K562 (cell line): Measurements from ENCODE around the gene AP1G2. TPM values are rescaled to one million over a fixed set of nuclear protein-coding genes. Genes with fewer than 3 reads are reported as not detected.

Experiments
- BRF1 ChIP-seq: IDR thresholded peaks from 3 replicates; pipeline ENCODE4 v1.6.1; 2011; ENCODE audit warnings: borderline replicate concordance, mild to moderate bottlenecking; ENCODE audit not compliant: insufficient read length; ENCODE audit errors: extremely low read depth
- CTBP1 ChIP-seq: fragments of 450-650 bp; IDR thresholded peaks from 2 replicates; pipeline ENCODE4 v1.6.1; 2016; ENCODE audit warnings: borderline replicate concordance
- HMGN3 ChIP-seq: IDR thresholded peaks from 2 replicates; pipeline ENCODE4 v1.6.1; 2011; ENCODE audit warnings: borderline replicate concordance, low read depth, mild to moderate bottlenecking, mixed read lengths, low read length; ENCODE audit not compliant: insufficient read length; ENCODE audit errors: extremely low read depth
- HNRNPK ChIP-seq: fragments of 200-400 bp; formaldehyde crosslinking; IDR thresholded peaks from one replicate; pipeline ENCODE4 v1.6.1; 2018; ENCODE audit warnings: mild to moderate bottlenecking, low read depth, low read length; ENCODE audit not compliant: poor library complexity, severe bottlenecking
- KDM4B ChIP-seq, 2 experiments: fragments of 450-650 bp in 1 of 2; sonication (generic) in 1 of 2; IDR thresholded peaks; 2 replicates each; pipeline ENCODE4 v1.6.1; 2016 to 2017; ENCODE audit warnings: borderline replicate concordance in 2 of 2, antibody characterized with exemption in 1 of 2, low read depth in 1 of 2, mild to moderate bottlenecking in 1 of 2
- KLF13 ChIP-seq: fragments of 450-650 bp; IDR thresholded peaks from 2 replicates; pipeline ENCODE4 v1.6.1; 2016; ENCODE audit warnings: missing genetic modification characterization, low read depth, mild to moderate bottlenecking, missing compliant biosample characterization, moderate library complexity, borderline replicate concordance
- MCM3 ChIP-seq: fragments of 450-650 bp; IDR thresholded peaks from 2 replicates; pipeline ENCODE4 v1.6.1; 2016
- MEF2D ChIP-seq: conservative IDR thresholded peaks from 2 replicates; pipeline ENCODE4 v1.6.1; 2016; ENCODE audit warnings: low read depth, missing genetic modification characterization, missing compliant biosample characterization
- NCOA4 ChIP-seq: fragments of 450-650 bp; IDR thresholded peaks from 2 replicates; pipeline ENCODE4 v1.6.1; 2018; ENCODE audit warnings: mild to moderate bottlenecking; ENCODE audit not compliant: partially characterized antibody
- NR2F6 ChIP-seq: fragments of 450-650 bp; formaldehyde crosslinking; IDR thresholded peaks from 2 replicates; pipeline ENCODE4 v1.4.0; 2020; ENCODE audit warnings: mild to moderate bottlenecking
- ZNF165 ChIP-seq: fragments of 250-450 bp; sonication (Bioruptor Pico); IDR thresholded peaks from 2 replicates; pipeline ENCODE4 v1.4.0; 2020; ENCODE audit warnings: borderline replicate concordance
- ZNF239 ChIP-seq: fragments of 250-450 bp; sonication (Bioruptor Pico); IDR thresholded peaks from 2 replicates; pipeline ENCODE4 v1.4.0; 2020; ENCODE audit warnings: mild to moderate bottlenecking
- ZNF77 ChIP-seq: fragments of 250-450 bp; sonication (Bioruptor Pico); IDR thresholded peaks from 2 replicates; pipeline ENCODE4 v1.5.0; 2020
- polyA plus RNA-seq, 8 experiments: library from polyadenylated mRNA; depleted of rRNA in 4 of 8; stranded (reverse) in 5 of 8; unstranded in 3 of 8; fragments of >200 nt; fragmentation: Nextera tagmentation in 2 of 8; fragmentation: Illumina TruSeq in 1 of 8; extraction: Ambion mirVana in 2 of 8; extraction: Trizol in 1 of 8; gene quantifications; 2 replicates each; pipeline versions ENCODE4 v1.2.1 to v1.2.3, GENCODE V29; 2011 to 2014; ENCODE audit warnings: inconsistent platforms in 1 of 8, missing spikeins in 1 of 8
- total RNA-seq, 7 experiments: library from RNA; depleted of rRNA in 6 of 7; stranded (reverse); fragments of >200 nt in 6 of 7; fragmentation: Illumina TruSeq in 2 of 7; extraction: Trizol in 2 of 7; gene quantifications; 2 replicates each; pipeline versions ENCODE4 v1.2.1 to v1.2.3, GENCODE V29; 2011 to 2021; ENCODE audit warnings: low replicate concordance in 1 of 7
- TF ChIP-seq, protein P1 (sequence below): sonication (generic); formaldehyde crosslinking; IDR thresholded peaks from 2 replicates; pipeline ENCODE4 v1.8.1; 2022; ENCODE audit warnings: missing genetic modification reagents
- TF ChIP-seq, protein P2 (sequence below): fragments of 450-650 bp; IDR thresholded peaks from 2 replicates; pipeline ENCODE4 v1.6.1; 2016; ENCODE audit warnings: mild to moderate bottlenecking, moderate library complexity

AP1G2 gene
- total and polyA plus RNA-seq, 9 of the 15 experiments (the other 6 are each of a cell fraction or from before 2014, with no cell fraction given): 19.1 to 83.5 (median 33.3) TPM

GRCh38 chr14:23555882-23556699 lies 11.5 kb downstream of the AP1G2 start, which contains the start of gene THTPA (continued):
- TF ChIP-seq MEF2D (tag) (no peak), NR2F6 (CRISPR knock-in tag) (no peak), NCOA4 (no peak), BRF1 (no peak), ZNF239 (CRISPR knock-in tag) (no peak), KLF13 (tag) (0 out of 2 replicates have a peak, but pooled peaks have one; percentile 38), HMGN3 (peak; percentile 25), ZNF77 (CRISPR knock-in tag) (no peak), CTBP1 (peak; percentile 87), KDM4B (IDR thresholded peaks at IDR 0.05; ENCODE audit: borderline replicate concordance in 2 of 2, low read depth in 1 of 2) (no peak), MCM3 (no peak), ZNF165 (CRISPR knock-in tag) (0 out of 2 replicates have a peak, but pooled peaks have one; percentile 28), HNRNPK (no peak)
- TF ChIP-seq, protein P1, sequence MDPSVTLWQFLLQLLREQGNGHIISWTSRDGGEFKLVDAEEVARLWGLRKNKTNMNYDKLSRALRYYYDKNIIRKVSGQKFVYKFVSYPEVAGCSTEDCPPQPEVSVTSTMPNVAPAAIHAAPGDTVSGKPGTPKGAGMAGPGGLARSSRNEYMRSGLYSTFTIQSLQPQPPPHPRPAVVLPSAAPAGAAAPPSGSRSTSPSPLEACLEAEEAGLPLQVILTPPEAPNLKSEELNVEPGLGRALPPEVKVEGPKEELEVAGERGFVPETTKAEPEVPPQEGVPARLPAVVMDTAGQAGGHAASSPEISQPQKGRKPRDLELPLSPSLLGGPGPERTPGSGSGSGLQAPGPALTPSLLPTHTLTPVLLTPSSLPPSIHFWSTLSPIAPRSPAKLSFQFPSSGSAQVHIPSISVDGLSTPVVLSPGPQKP (CRISPR knock-in tag): no peak
- TF ChIP-seq, protein P2, sequence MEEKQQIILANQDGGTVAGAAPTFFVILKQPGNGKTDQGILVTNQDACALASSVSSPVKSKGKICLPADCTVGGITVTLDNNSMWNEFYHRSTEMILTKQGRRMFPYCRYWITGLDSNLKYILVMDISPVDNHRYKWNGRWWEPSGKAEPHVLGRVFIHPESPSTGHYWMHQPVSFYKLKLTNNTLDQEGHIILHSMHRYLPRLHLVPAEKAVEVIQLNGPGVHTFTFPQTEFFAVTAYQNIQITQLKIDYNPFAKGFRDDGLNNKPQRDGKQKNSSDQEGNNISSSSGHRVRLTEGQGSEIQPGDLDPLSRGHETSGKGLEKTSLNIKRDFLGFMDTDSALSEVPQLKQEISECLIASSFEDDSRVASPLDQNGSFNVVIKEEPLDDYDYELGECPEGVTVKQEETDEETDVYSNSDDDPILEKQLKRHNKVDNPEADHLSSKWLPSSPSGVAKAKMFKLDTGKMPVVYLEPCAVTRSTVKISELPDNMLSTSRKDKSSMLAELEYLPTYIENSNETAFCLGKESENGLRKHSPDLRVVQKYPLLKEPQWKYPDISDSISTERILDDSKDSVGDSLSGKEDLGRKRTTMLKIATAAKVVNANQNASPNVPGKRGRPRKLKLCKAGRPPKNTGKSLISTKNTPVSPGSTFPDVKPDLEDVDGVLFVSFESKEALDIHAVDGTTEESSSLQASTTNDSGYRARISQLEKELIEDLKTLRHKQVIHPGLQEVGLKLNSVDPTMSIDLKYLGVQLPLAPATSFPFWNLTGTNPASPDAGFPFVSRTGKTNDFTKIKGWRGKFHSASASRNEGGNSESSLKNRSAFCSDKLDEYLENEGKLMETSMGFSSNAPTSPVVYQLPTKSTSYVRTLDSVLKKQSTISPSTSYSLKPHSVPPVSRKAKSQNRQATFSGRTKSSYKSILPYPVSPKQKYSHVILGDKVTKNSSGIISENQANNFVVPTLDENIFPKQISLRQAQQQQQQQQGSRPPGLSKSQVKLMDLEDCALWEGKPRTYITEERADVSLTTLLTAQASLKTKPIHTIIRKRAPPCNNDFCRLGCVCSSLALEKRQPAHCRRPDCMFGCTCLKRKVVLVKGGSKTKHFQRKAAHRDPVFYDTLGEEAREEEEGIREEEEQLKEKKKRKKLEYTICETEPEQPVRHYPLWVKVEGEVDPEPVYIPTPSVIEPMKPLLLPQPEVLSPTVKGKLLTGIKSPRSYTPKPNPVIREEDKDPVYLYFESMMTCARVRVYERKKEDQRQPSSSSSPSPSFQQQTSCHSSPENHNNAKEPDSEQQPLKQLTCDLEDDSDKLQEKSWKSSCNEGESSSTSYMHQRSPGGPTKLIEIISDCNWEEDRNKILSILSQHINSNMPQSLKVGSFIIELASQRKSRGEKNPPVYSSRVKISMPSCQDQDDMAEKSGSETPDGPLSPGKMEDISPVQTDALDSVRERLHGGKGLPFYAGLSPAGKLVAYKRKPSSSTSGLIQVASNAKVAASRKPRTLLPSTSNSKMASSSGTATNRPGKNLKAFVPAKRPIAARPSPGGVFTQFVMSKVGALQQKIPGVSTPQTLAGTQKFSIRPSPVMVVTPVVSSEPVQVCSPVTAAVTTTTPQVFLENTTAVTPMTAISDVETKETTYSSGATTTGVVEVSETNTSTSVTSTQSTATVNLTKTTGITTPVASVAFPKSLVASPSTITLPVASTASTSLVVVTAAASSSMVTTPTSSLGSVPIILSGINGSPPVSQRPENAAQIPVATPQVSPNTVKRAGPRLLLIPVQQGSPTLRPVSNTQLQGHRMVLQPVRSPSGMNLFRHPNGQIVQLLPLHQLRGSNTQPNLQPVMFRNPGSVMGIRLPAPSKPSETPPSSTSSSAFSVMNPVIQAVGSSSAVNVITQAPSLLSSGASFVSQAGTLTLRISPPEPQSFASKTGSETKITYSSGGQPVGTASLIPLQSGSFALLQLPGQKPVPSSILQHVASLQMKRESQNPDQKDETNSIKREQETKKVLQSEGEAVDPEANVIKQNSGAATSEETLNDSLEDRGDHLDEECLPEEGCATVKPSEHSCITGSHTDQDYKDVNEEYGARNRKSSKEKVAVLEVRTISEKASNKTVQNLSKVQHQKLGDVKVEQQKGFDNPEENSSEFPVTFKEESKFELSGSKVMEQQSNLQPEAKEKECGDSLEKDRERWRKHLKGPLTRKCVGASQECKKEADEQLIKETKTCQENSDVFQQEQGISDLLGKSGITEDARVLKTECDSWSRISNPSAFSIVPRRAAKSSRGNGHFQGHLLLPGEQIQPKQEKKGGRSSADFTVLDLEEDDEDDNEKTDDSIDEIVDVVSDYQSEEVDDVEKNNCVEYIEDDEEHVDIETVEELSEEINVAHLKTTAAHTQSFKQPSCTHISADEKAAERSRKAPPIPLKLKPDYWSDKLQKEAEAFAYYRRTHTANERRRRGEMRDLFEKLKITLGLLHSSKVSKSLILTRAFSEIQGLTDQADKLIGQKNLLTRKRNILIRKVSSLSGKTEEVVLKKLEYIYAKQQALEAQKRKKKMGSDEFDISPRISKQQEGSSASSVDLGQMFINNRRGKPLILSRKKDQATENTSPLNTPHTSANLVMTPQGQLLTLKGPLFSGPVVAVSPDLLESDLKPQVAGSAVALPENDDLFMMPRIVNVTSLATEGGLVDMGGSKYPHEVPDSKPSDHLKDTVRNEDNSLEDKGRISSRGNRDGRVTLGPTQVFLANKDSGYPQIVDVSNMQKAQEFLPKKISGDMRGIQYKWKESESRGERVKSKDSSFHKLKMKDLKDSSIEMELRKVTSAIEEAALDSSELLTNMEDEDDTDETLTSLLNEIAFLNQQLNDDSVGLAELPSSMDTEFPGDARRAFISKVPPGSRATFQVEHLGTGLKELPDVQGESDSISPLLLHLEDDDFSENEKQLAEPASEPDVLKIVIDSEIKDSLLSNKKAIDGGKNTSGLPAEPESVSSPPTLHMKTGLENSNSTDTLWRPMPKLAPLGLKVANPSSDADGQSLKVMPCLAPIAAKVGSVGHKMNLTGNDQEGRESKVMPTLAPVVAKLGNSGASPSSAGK: no peak
